Measurements from ENCODE around the gene SLC35F3.

The SLC35F3 gene

GRCh38 chr1:234330843-234331215 lies 426.4 kb downstream of the SLC35F3 start:
- DNase-seq: no peak

- DNase-seq: peak; percentile 35
Observed at GRCh38 chr1:234331507-234331906, 427.0 kb downstream of the SLC35F3 start.

- no peak for DNase-seq
Observed at GRCh38 chr1:234336359-234336758, 431.9 kb downstream of the SLC35F3 start.

GRCh38 chr1:234337233-234337632 lies 432.8 kb downstream of the SLC35F3 start:
- no peak for DNase-seq

GRCh38 chr1:234340528-234340927 lies 436.1 kb downstream of the SLC35F3 start:
- DNase-seq: no peak

GRCh38 chr1:234342774-234343173 lies 438.3 kb downstream of the SLC35F3 start:
- no peak for DNase-seq

GRCh38 chr1:234345237-234345636 lies 440.8 kb downstream of the SLC35F3 start:
- no peak for DNase-seq

GRCh38 chr1:234348964-234349363 lies 444.5 kb downstream of the SLC35F3 start:
- DNase-seq: no peak

- no peak for DNase-seq
Observed at GRCh38 chr1:234355782-234356510, 451.5 kb downstream of the SLC35F3 start.

GRCh38 chr1:234356615-234357269 lies 452.3 kb downstream of the SLC35F3 start:
- peak; percentile 62 for DNase-seq

GRCh38 chr1:234357831-234358230 lies 453.4 kb downstream of the SLC35F3 start:
- DNase-seq: no peak

- no peak for DNase-seq
Observed at GRCh38 chr1:234361102-234361603, 456.7 kb downstream of the SLC35F3 start.

GRCh38 chr1:234362558-234362957 lies 458.1 kb downstream of the SLC35F3 start:
- no peak for DNase-seq

- DNase-seq: no peak
Observed at GRCh38 chr1:234368320-234369032, 464.0 kb downstream of the SLC35F3 start.

- DNase-seq: no peak
Observed at GRCh38 chr1:234369033-234369430, 464.6 kb downstream of the SLC35F3 start.

- DNase-seq: no peak
Observed at GRCh38 chr1:234369784-234370183, 465.3 kb downstream of the SLC35F3 start.

- DNase-seq: no peak
Observed at GRCh38 chr1:234371414-234371813, 466.9 kb downstream of the SLC35F3 start.

- no peak for DNase-seq
Observed at GRCh38 chr1:234372011-234372757, 467.7 kb downstream of the SLC35F3 start.

- peak; percentile 92 for DNase-seq
Observed at GRCh38 chr1:234373064-234373958, 468.8 kb downstream of the SLC35F3 start, which contains the start of gene COA6. TSS of gene COA6 (plus strand) at chr1:234373456. CDS start at chr1:234373467, 11 bp downstream.

GRCh38 chr1:234373959-234374254 lies 469.4 kb downstream of the SLC35F3 start:
- no peak for DNase-seq

Measured in CD4-positive, alpha-beta T cell treated with Interleukin-15 for 1 hour (primary cell).